ENCODE measurements around the gene TTC28.

DNA sequence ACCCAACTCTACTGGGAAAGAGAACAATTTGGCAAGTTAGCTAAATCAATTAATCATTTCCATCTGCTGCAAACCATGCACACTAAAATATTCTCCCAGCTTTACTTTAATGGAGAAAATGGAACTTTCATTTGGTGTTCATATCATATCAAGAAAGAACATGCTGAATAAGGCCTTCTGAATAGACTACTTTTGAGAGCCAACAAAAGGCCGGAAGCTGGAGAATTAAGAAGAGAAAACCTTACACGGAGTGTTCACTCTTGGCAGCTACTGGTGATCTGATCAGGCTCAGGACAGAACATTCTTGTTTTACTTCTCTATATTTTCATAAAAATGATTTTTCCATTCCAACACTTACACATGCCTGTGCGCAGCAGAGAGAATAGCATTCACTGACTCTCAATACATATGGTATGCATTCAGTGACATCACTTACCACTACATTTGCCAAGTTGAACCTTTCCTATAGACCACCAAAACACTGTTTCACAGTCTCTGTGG lies 165.3 kb downstream of the TTC28 start:
- TF ChIP-seq, protein P1, sequence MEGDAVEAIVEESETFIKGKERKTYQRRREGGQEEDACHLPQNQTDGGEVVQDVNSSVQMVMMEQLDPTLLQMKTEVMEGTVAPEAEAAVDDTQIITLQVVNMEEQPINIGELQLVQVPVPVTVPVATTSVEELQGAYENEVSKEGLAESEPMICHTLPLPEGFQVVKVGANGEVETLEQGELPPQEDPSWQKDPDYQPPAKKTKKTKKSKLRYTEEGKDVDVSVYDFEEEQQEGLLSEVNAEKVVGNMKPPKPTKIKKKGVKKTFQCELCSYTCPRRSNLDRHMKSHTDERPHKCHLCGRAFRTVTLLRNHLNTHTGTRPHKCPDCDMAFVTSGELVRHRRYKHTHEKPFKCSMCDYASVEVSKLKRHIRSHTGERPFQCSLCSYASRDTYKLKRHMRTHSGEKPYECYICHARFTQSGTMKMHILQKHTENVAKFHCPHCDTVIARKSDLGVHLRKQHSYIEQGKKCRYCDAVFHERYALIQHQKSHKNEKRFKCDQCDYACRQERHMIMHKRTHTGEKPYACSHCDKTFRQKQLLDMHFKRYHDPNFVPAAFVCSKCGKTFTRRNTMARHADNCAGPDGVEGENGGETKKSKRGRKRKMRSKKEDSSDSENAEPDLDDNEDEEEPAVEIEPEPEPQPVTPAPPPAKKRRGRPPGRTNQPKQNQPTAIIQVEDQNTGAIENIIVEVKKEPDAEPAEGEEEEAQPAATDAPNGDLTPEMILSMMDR (IDR thresholded peaks at IDR 0.05; ENCODE audit: insufficient read depth, low read length, poor library complexity, severe bottlenecking), result no peak
- TF ChIP-seq EZH2phosphoT487 (conservative IDR thresholded peaks at IDR 0.05; ENCODE audit: low read length), result no peak

All from SU-DHL-6 (cell line).